ENCODE results near the gene ESYT3. TPM values are rescaled to one million over a fixed set of nuclear protein-coding genes. Genes with fewer than 3 reads are reported as not detected.

ESYT3 gene
- total RNA-seq, 1 experiment from 2014 or later = 6.3 TPM

- H3K4me2 ChIP-seq (ENCODE audit: insufficient read depth, insufficient read length, low read length) = no peak overlapping the region
- H3K27me3 Mint-ChIP-seq (ENCODE audit: low read depth) = no peaks in the 10 kb centered on the region
- H3K9ac ChIP-seq (ENCODE audit: extremely low read depth, insufficient read length, low read length) = no peak overlapping the region
- no peak overlapping the region for H3T11ph ChIP-seq (ENCODE audit: low read length)
- H3K56ac ChIP-seq (ENCODE audit: insufficient read length, low read depth, low read length) = no peak overlapping the region
- no peaks in the 10 kb centered on the region; a peak in 1 of 7 replicates for H3K36me3 Mint-ChIP-seq (ENCODE audit: insufficient read depth in 1 of 3, low read depth in 3 of 3)
- H3K14ac ChIP-seq (ENCODE audit: insufficient read depth, low read length) = no peak overlapping the region
- no peaks in the 10 kb centered on the region for H3K27me3 ChIP-seq (ENCODE audit: insufficient read depth, low read length)
- no peak overlapping the region for H4K8ac ChIP-seq (replicated peaks; ENCODE audit: insufficient read length, low read depth, low read length)
- no peak overlapping the region for H2AFZ ChIP-seq (ENCODE audit: low read length)
- no peak overlapping the region for H2BK20ac ChIP-seq (ENCODE audit: low read depth, low read length, poor library complexity, severe bottlenecking)
- WGBS (ENCODE audit: extremely low coverage, insufficient read length, low lambda C conversion rate) = no CpG with 5 or more reads among the region's 3 CpGs
- no peak overlapping the region for H2BK5ac ChIP-seq (ENCODE audit: insufficient read length, low read length)
- no peak overlapping the region for H3K27ac Mint-ChIP-seq
- H2BK120ac ChIP-seq (ENCODE audit: low read depth, low read length, poor library complexity, severe bottlenecking) = no peak overlapping the region
- no peak overlapping the region for H2BK12ac ChIP-seq (ENCODE audit: insufficient read length, low read depth, low read length)
- no peaks in the 10 kb centered on the region for H3K79me2 ChIP-seq (ENCODE audit: insufficient read depth, low read length)
- no peaks in the 10 kb centered on the region for H3K4me1 ChIP-seq (ENCODE audit: insufficient read depth, low read length)
- H3K4me1 Mint-ChIP-seq = peaks cover 13 to 17% of the 10 kb centered on the region in 2 experiments
- H4K20me1 ChIP-seq (ENCODE audit: control insufficient read depth, insufficient read depth, insufficient read length) = no peaks in the 10 kb centered on the region
- no peak overlapping the region for H2BK15ac ChIP-seq (ENCODE audit: low read depth, low read length)
- H3K23me2 ChIP-seq (ENCODE audit: insufficient read length, low read depth, low read length, poor library complexity, severe bottlenecking) = no peaks in the 10 kb centered on the region
- DNase-seq = no peak
- H3K27ac ChIP-seq (ENCODE audit: insufficient read length, low read depth, low read length) = no peak overlapping the region
- no peak overlapping the region for H4K5ac ChIP-seq (ENCODE audit: insufficient read length, low read depth, low read length)
- TF ChIP-seq CTCF (conservative IDR thresholded peaks at IDR 0.05) = no peak
- no peak overlapping the region for H3K4me3 Mint-ChIP-seq
- no peak overlapping the region for H2AK5ac ChIP-seq (ENCODE audit: insufficient read length, low read length)
- H4K91ac ChIP-seq (ENCODE audit: insufficient read length, low read depth, low read length) = no peak overlapping the region
- H3K79me1 ChIP-seq (ENCODE audit: insufficient read depth, low read depth, low read length, poor library complexity, severe bottlenecking) = no peaks in the 10 kb centered on the region
- no peak overlapping the region for H3K4ac ChIP-seq (ENCODE audit: low read depth, low read length)
- no peak overlapping the region for H3K23ac ChIP-seq (ENCODE audit: insufficient read length, low read depth, low read length)
- H3K9me3 Mint-ChIP-seq = no peaks in the 10 kb centered on the region
- H3K18ac ChIP-seq (ENCODE audit: insufficient read length, low read depth, low read length) = no peak overlapping the region
- no peaks in the 10 kb centered on the region for H3K9me3 ChIP-seq (ENCODE audit: control insufficient read depth, low read depth, low read length)
Measured at GRCh38 chr3:138448631-138449030, 14.2 kb downstream of the ESYT3 start.
